Hepatocyte (in vitro differentiated cells): ENCODE results near the gene NUCB1. TPM values are rescaled to one million over a fixed set of nuclear protein-coding genes. Genes with fewer than 3 reads are reported as not detected.

Experiments
- DNase-seq: peaks from one replicate; pipeline ENCODE4 v3.0.0-alpha.2; 2016; ENCODE audit warnings: low spot score
- H2AFZ ChIP-seq: fragments of 200-600 bp; sonication (generic); 2 replicates; pipeline ENCODE4 v1.6.0; 2016; ENCODE audit warnings: antibody characterized with exemption, mild to moderate bottlenecking
- H3K27ac ChIP-seq: fragments of 200-600 bp; sonication (generic); 2 replicates; pipeline ENCODE4 v1.5.1; 2016; ENCODE audit warnings: mild to moderate bottlenecking
- H3K27me3 ChIP-seq: fragments of 200-600 bp; sonication (generic); 2 replicates; pipeline ENCODE4 v1.6.1; 2016
- H3K36me3 ChIP-seq: fragments of 200-600 bp; sonication (generic); replicated peaks from 2 replicates; pipeline ENCODE4 v1.5.1; 2016; ENCODE audit warnings: low read depth; ENCODE audit not compliant: insufficient read depth
- H3K4me1 ChIP-seq: fragments of 200-600 bp; sonication (generic); 2 replicates; pipeline ENCODE4 v1.5.1; 2016; ENCODE audit warnings: mild to moderate bottlenecking, moderate library complexity; ENCODE audit not compliant: insufficient read depth
- H3K4me2 ChIP-seq: fragments of 200-600 bp; sonication (generic); 2 replicates; pipeline ENCODE4 v1.6.0; 2016
- H3K4me3 ChIP-seq: fragments of 200-600 bp; sonication (generic); 2 replicates; pipeline ENCODE4 v1.5.1; 2016; ENCODE audit warnings: mild to moderate bottlenecking
- H3K79me2 ChIP-seq: fragments of 200-600 bp; sonication (generic); 2 replicates; pipeline ENCODE4 v1.6.0; 2017; ENCODE audit warnings: mild to moderate bottlenecking
- H3K9me2 ChIP-seq: fragments of 200-600 bp; sonication (generic); replicated peaks from 2 replicates; pipeline ENCODE4 v1.6.0; 2017; ENCODE audit warnings: mild to moderate bottlenecking; ENCODE audit not compliant: insufficient read depth
- H3K9me3 ChIP-seq: fragments of 200-600 bp; sonication (generic); 2 replicates; pipeline ENCODE4 v1.5.1; 2016; ENCODE audit warnings: low read depth, mild to moderate bottlenecking
- H4K20me1 ChIP-seq: fragments of 200-600 bp; sonication (generic); 2 replicates; pipeline ENCODE4 v1.6.0; 2016; ENCODE audit warnings: mild to moderate bottlenecking; ENCODE audit not compliant: insufficient read depth, poor library complexity, severe bottlenecking
- CTCF ChIP-seq: fragments of 200-600 bp; sonication (generic); IDR thresholded peaks from 2 replicates; pipeline ENCODE4 v1.5.1; 2016; ENCODE audit warnings: antibody characterized with exemption, mild to moderate bottlenecking; ENCODE audit not compliant: poor library complexity
- EZH2 ChIP-seq: fragments of 200-600 bp; sonication (generic); IDR thresholded peaks from 2 replicates; pipeline ENCODE4 v1.6.1; 2016; ENCODE audit warnings: antibody characterized with exemption, mild to moderate bottlenecking, borderline replicate concordance
- EZH2phosphoT487 ChIP-seq: fragments of 200-600 bp; sonication (generic); IDR thresholded peaks from one replicate; pipeline ENCODE4 v1.6.1; 2018; ENCODE audit warnings: antibody characterized with exemption, mild to moderate bottlenecking, low read depth, moderate library complexity; ENCODE audit not compliant: unreplicated experiment, severe bottlenecking
- WGBS: methylation state at CpG from one replicate; pipeline ENCODE4 v1.1.6; 2016; ENCODE audit warnings: low lambda C conversion rate; ENCODE audit errors: missing lambda C conversion rate; 5-methylcytosine and 5-hydroxymethylcytosine counted together
- polyA plus RNA-seq: library from polyadenylated mRNA; unstranded; fragments of >200 nt; fragmentation: Nextera tagmentation; extraction: Ambion mirVana; gene quantifications from 2 replicates; pipeline ENCODE4 v1.2.1, GENCODE V29; 2016
- total RNA-seq: library from RNA; depleted of rRNA; stranded (reverse); fragments of >200 nt; gene quantifications from 2 replicates; pipeline ENCODE4 v1.2.3, GENCODE V29; 2014

Gene NUCB1
- total and polyA plus RNA-seq, 2 experiments from 2014 or later: 283 to 339 TPM

DNA sequence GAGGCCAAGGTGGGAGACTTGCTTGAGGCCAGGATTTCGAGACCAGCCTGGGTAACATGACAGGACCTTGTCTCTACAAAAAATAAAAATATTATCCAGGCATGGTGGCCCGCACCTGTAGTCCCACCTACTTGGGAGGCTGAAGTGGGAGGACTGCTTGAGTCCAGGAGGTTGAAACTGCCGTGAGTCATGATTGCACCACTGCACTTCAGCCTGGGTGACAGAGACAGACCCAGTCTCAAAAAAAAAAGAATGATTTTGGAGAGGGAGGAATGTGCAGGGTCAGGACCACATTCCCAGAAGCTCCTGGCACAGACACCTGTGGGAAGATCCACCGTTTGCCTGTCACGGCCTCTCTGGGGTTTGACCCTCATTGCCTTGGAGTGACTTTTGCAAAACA, 45.3 kb downstream of the NUCB1 start:
- H3K4me2 ChIP-seq: no peak overlapping the region
- H3K27me3 ChIP-seq: no peaks in the 10 kb centered on the region
- no peaks in the 10 kb centered on the region for H3K9me2 ChIP-seq
- no peaks in the 10 kb centered on the region for H3K9me3 ChIP-seq
- no peak overlapping the region for H3K4me3 ChIP-seq
- H3K4me1 ChIP-seq: no peaks in the 10 kb centered on the region
- H3K36me3 ChIP-seq: no peaks in the 10 kb centered on the region
- no peak overlapping the region for H3K27ac ChIP-seq
- WGBS: 91% methylated on average over 5 of the region's 5 CpGs
- H4K20me1 ChIP-seq: no peaks in the 10 kb centered on the region
- no peak for DNase-seq
- H3K79me2 ChIP-seq: no peaks in the 10 kb centered on the region
- no peak overlapping the region for H2AFZ ChIP-seq
- TF ChIP-seq CTCF: no peak
- no peak for TF ChIP-seq EZH2
- TF ChIP-seq EZH2phosphoT487: no peak

DNA sequence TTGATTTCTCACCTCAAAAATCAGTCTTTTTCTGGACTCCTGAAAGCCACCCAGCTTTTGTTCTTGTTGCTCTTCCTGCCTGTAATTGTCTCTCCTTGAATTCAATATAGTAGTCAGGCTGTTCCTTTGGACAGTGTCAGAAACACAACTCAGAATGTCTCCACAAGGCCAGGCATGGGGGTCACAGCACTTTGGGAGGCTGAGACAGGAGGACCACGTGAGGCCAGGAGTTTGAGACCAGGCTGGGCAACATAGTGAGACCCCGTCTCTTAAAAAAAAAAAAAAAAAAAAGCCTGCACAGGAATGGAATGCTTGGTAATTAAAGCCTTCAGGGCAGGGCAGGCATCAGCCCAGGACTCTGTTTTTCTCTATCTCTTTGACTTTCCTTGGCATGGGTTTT, 45.7 kb downstream of the NUCB1 start:
- Histone ChIP-seq H3K9me2 (no peaks in the 10 kb centered on the region), H3K4me2 (no peak overlapping the region), H2AFZ (no peak overlapping the region), H3K9me3 (no peaks in the 10 kb centered on the region), H3K27ac (no peak overlapping the region), H3K79me2 (no peaks in the 10 kb centered on the region), H3K36me3 (no peaks in the 10 kb centered on the region), H3K27me3 (no peaks in the 10 kb centered on the region), H3K4me3 (no peak overlapping the region), H4K20me1 (no peaks in the 10 kb centered on the region), H3K4me1 (no peaks in the 10 kb centered on the region)
- DNase-seq: no peak
- TF ChIP-seq CTCF: no peak
- TF ChIP-seq EZH2: no peak
- TF ChIP-seq EZH2phosphoT487: no peak
- 81% methylated on average over 1 of the region's 2 CpGs for WGBS

DNA sequence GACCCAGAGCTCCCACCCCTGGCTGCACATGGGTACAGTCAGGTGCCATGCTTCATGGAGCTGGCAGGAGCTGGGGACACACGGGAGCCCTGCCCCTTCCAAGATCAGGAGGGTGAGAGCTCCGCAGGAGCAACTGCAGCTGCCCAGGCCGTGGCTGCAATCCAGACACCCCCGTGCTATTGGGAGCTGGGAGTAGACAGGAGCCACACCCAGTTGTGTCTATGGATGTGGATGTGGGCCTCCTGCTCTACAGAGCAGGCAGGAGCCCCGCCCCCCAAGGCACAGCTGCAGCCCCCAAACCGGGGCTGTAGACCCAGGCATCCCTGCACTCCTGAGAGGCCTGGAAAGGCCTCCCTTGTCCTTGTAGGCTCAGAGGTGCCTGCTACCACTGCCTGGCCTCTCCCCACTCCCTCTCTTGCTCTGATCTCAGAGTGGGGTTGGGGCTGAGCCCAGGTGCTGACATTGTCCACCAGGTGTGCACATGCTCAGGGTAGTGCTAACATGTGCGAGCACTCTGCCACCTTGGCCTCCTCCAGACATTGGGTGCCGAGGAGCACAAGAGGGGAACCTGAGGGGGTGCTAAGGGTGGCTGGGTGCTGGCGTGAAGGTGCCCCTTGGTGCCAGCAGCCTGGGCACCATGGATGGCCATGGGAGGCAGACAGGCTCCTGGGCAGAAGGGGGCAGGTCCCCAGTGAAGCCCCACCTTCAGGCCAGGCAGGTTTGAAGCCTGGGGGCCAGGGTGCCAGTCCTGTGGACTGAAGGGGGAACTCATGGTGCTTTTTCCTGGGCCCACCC, 46.5 kb downstream of the NUCB1 start:
- no peaks in the 10 kb centered on the region for H3K79me2 ChIP-seq
- H3K4me3 ChIP-seq: no peak overlapping the region
- no peaks in the 10 kb centered on the region for H3K9me3 ChIP-seq
- DNase-seq: no peak
- H4K20me1 ChIP-seq: no peaks in the 10 kb centered on the region
- H3K4me1 ChIP-seq: no peaks in the 10 kb centered on the region
- H2AFZ ChIP-seq: no peak overlapping the region
- no peak for TF ChIP-seq EZH2phosphoT487
- TF ChIP-seq EZH2: no peak
- no peak for TF ChIP-seq CTCF
- no peaks in the 10 kb centered on the region for H3K27me3 ChIP-seq
- 77% methylated on average over 9 of the region's 9 CpGs for WGBS
- H3K4me2 ChIP-seq: no peak overlapping the region
- no peaks in the 10 kb centered on the region for H3K36me3 ChIP-seq
- no peak overlapping the region for H3K27ac ChIP-seq
- H3K9me2 ChIP-seq: no peaks in the 10 kb centered on the region

DNA sequence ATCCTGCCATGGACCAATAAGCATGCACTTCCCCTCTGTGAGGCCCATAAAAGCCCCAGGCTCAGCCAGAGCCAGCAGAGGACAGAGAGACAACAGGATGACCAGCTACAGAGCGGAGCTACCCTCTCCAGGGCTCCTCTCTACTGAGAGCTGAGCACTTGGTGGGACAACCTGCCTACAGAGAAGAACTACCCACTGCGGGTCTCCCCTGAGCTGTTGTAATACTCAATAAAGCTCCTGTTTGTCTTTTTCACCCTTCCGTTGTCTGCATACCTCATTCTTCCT, 47.1 kb downstream of the NUCB1 start:
- no peak overlapping the region for H2AFZ ChIP-seq
- 83% methylated on average over 3 of the region's 3 CpGs for WGBS
- no peaks in the 10 kb centered on the region for H3K79me2 ChIP-seq
- no peaks in the 10 kb centered on the region for H3K4me1 ChIP-seq
- no peaks in the 10 kb centered on the region for H3K9me2 ChIP-seq
- no peak for TF ChIP-seq EZH2
- TF ChIP-seq EZH2phosphoT487: no peak
- TF ChIP-seq CTCF: no peak
- H3K27me3 ChIP-seq: no peaks in the 10 kb centered on the region
- H3K36me3 ChIP-seq: no peaks in the 10 kb centered on the region
- H3K9me3 ChIP-seq: no peaks in the 10 kb centered on the region
- H3K4me3 ChIP-seq: no peak overlapping the region
- no peak overlapping the region for H3K27ac ChIP-seq
- DNase-seq: no peak
- no peak overlapping the region for H3K4me2 ChIP-seq
- no peaks in the 10 kb centered on the region for H4K20me1 ChIP-seq
